NCI-H1694 (cell line): ENCODE results near the gene EDRF1.
"Not testable (repeated sequence)": the region's sequence is repeated elsewhere in the genome, so short reads cannot be mapped to it uniquely, and the experiment has no call there.

ENCODE experiments used
- DNase-seq: peaks from one replicate; lab custom pipeline; 2025; lab: John Stamatoyannopoulos, UW

The EDRF1 gene

GRCh38 chr10:125709553-125710474 is 9.7 kb upstream of the EDRF1 start:
- no peak for DNase-seq

- no peak for DNase-seq
Measured at GRCh38 chr10:125711110-125711750, 8.3 kb upstream of the EDRF1 start.

GRCh38 chr10:125714728-125715127 is 4.8 kb upstream of the EDRF1 start:
- DNase-seq = not testable (repeated sequence)

GRCh38 chr10:125720002-125720382 is 483 bp downstream of the EDRF1 start:
- DNase-seq = no peak

- no peak for DNase-seq
Measured at GRCh38 chr10:125721035-125721434, 1.5 kb downstream of the EDRF1 start.

- DNase-seq = no peak
Measured at GRCh38 chr10:125722811-125723210, 3.3 kb downstream of the EDRF1 start.

- no peak for DNase-seq
Measured at GRCh38 chr10:125726914-125727313, 7.4 kb downstream of the EDRF1 start.

- DNase-seq = no peak
Measured at GRCh38 chr10:125727436-125727835, 7.9 kb downstream of the EDRF1 start.

GRCh38 chr10:125734148-125734547 is 14.6 kb downstream of the EDRF1 start:
- DNase-seq = no peak

- DNase-seq = no peak
Measured at GRCh38 chr10:125734823-125735222, 15.3 kb downstream of the EDRF1 start.

GRCh38 chr10:125738206-125738605 is 18.7 kb downstream of the EDRF1 start:
- DNase-seq = no peak

GRCh38 chr10:125739994-125740679 is 20.6 kb downstream of the EDRF1 start:
- DNase-seq = no peak

GRCh38 chr10:125742465-125742864 is 23.0 kb downstream of the EDRF1 start:
- DNase-seq = no peak

- DNase-seq = no peak
Measured at GRCh38 chr10:125744909-125745308, 25.4 kb downstream of the EDRF1 start.

- DNase-seq = no peak
Measured at GRCh38 chr10:125747417-125747816, 27.9 kb downstream of the EDRF1 start.

- DNase-seq = no peak
Measured at GRCh38 chr10:125756196-125756595, 36.7 kb downstream of the EDRF1 start.

GRCh38 chr10:125756853-125757487 is 37.5 kb downstream of the EDRF1 start:
- no peak for DNase-seq

- DNase-seq = no peak
Measured at GRCh38 chr10:125757742-125758141, 38.2 kb downstream of the EDRF1 start.

- DNase-seq = no peak
Measured at GRCh38 chr10:125761961-125762360, 42.5 kb downstream of the EDRF1 start.

- DNase-seq = no peak
Measured at GRCh38 chr10:125762692-125763648, 43.5 kb downstream of the EDRF1 start.

- no peak for DNase-seq
Measured at GRCh38 chr10:125765835-125766234, 46.3 kb downstream of the EDRF1 start.
